Left ventricle myocardium inferior (tissue), 1 donor: Measurements from ENCODE around the gene ZNF570. TPM values are rescaled to one million over a fixed set of nuclear protein-coding genes. Genes with fewer than 3 reads are reported as not detected.

Source experiments
- DNase-seq: peaks from one replicate; pipeline ENCODE4 v3.0.0-alpha.2; 2020
- H3K27ac ChIP-seq: fragments of 200-600 bp; replicated peaks from 2 replicates; pipeline ENCODE4 v1.8.0; 2021
- H3K27me3 ChIP-seq: fragments of 200-600 bp; 2 replicates; pipeline ENCODE4 v1.8.0; 2021; ENCODE audit warnings: low read depth
- H3K36me3 ChIP-seq: fragments of 200-600 bp; 2 replicates; pipeline ENCODE4 v1.8.0; 2021
- H3K4me1 ChIP-seq: fragments of 200-600 bp; 2 replicates; pipeline ENCODE4 v1.8.0; 2021
- H3K4me3 ChIP-seq: fragments of 200-600 bp; 2 replicates; pipeline ENCODE4 v1.8.0; 2021; ENCODE audit warnings: mild to moderate bottlenecking, moderate library complexity
- H3K9me3 ChIP-seq: fragments of 200-600 bp; replicated peaks from 2 replicates; pipeline ENCODE4 v1.8.0; 2021
- CTCF ChIP-seq: fragments of 200-600 bp; IDR thresholded peaks from 2 replicates; pipeline ENCODE4 v1.8.0; 2021; ENCODE audit warnings: antibody characterized with exemption, mild to moderate bottlenecking, borderline replicate concordance
- intact Hi-C: fragments of 100-400 bp; cut with micrococcal nuclease; formaldehyde crosslinking; loops from one replicate; pipeline ENCODE4 v1.11.0; 2022
- long read RNA-seq: library from polyadenylated mRNA; unstranded; transcript quantifications from one replicate; pipeline ENCODE4 v2.0.0, GENCODE V29; 2021
- total RNA-seq: library from RNA; stranded (reverse); fragmentation: NEBNext Ultra II Directional; extraction: Animal tissue kit (Norgen Biotek cat#: 25700); gene quantifications from one replicate; pipeline ENCODE4 v1.2.1, GENCODE V29; 2021
- donor health status: DM: no; HTN: yes; CAD: no; lungs with severe emphysema.

The ZNF570 gene
- total RNA-seq = 7.9 TPM
- long read RNA-seq = 0 reads

- Histone ChIP-seq H3K27ac (peak within 1 kb of the TSS; percentile 98), H3K4me1 (peaks cover 48% of the 10 kb centered on the region), H3K9me3 (peaks cover 14% of the 10 kb centered on the region), H3K27me3 (no peaks in the 10 kb centered on the region), H3K36me3 (peaks cover 40% of the 10 kb centered on the region), H3K4me3 (peak within 1 kb of the TSS; percentile 89)
- intact Hi-C loops = loop anchor here (10.0 kb wide), 1 partner anchor 154 kb away; no protein-coding TSS in a partner anchor
- DNase-seq = peak; percentile 91
- no peak for TF ChIP-seq CTCF
These were observed at the start of gene ZNF570 for GRCh38 chr19:37468961-37469777. TSS of gene ZNF570 (plus strand) at chr19:37469356. CDS start at chr19:37470355, 999 bp downstream.

GRCh38 chr19:37452500-37453245 is 16.5 kb upstream of the ZNF570 start:
- DNase-seq = no peak
- Histone ChIP-seq H3K27me3 (no peaks in the 10 kb centered on the region), H3K9me3 (peaks cover 100% of the 10 kb centered on the region), H3K4me3 (no peak overlapping the region), H3K36me3 (peaks cover 83% of the 10 kb centered on the region), H3K4me1 (no peaks in the 10 kb centered on the region), H3K27ac (no peak overlapping the region)
- intact Hi-C loops = no loop called here
- TF ChIP-seq CTCF = no peak

- peaks cover 41% of the 10 kb centered on the region for H3K36me3 ChIP-seq
- intact Hi-C loops = loop anchor here (10.0 kb wide), 1 partner anchor 152 kb away; no protein-coding TSS in a partner anchor
- H3K27me3 ChIP-seq = no peaks in the 10 kb centered on the region
- H3K4me1 ChIP-seq = peaks cover 48% of the 10 kb centered on the region
- no peak for TF ChIP-seq CTCF
- H3K27ac ChIP-seq = peak overlapping the region; percentile 98
- peaks cover 22% of the 10 kb centered on the region for H3K9me3 ChIP-seq
- no peak for DNase-seq
- H3K4me3 ChIP-seq = peak overlapping the region; percentile 89
These were observed 2.8 kb upstream of the ZNF570 start for GRCh38 chr19:37466277-37466797.

GRCh38 chr19:37466798-37467607 is 2.2 kb upstream of the ZNF570 start, which contains the start of gene ZNF569:
TSS of gene ZNF569 (minus strand) at chr19:37467444. CDS start at chr19:37444921, 22,523 bp downstream.
- intact Hi-C loops = loop anchor here (10.0 kb wide), 1 partner anchor 152 kb away; no protein-coding TSS in a partner anchor
- Histone ChIP-seq H3K9me3 (peaks cover 16% of the 10 kb centered on the region), H3K36me3 (peaks cover 41% of the 10 kb centered on the region), H3K4me1 (peaks cover 48% of the 10 kb centered on the region), H3K27ac (peak within 1 kb of the TSS; percentile 98), H3K4me3 (peak within 1 kb of the TSS; percentile 89), H3K27me3 (no peaks in the 10 kb centered on the region)
- TF ChIP-seq CTCF = no peak
- peak; percentile 88 for DNase-seq

- Histone ChIP-seq H3K36me3 (peaks cover 41% of the 10 kb centered on the region), H3K4me3 (peak overlapping the region; percentile 89), H3K27ac (peak overlapping the region; percentile 98), H3K4me1 (peaks cover 48% of the 10 kb centered on the region), H3K9me3 (peaks cover 9% of the 10 kb centered on the region), H3K27me3 (no peaks in the 10 kb centered on the region)
- intact Hi-C loops = loop anchor here (10.0 kb wide), 1 partner anchor 153 kb away; no protein-coding TSS in a partner anchor
- no peak for DNase-seq
- TF ChIP-seq CTCF = no peak
These were observed 1.5 kb upstream of the ZNF570 start for GRCh38 chr19:37467608-37468090.
